AG10803 (cell line): ENCODE measurements around the gene MBNL1.
A peak's percentile ranks its signal among the peaks of the same experiment; 100 is the strongest.

ENCODE experiments used
- DNase-seq: peaks from one replicate; pipeline ENCODE4 v3.0.0; 2010; ENCODE audit warnings: low read depth
- H3K4me3 ChIP-seq: 2 replicates; pipeline ENCODE4 v1.5.1; 2011; ENCODE audit warnings: mild to moderate bottlenecking, low read length, control low read depth
- CTCF ChIP-seq: conservative IDR thresholded peaks from 2 replicates; pipeline ENCODE4 v1.5.1; 2011; ENCODE audit warnings: mild to moderate bottlenecking, low read length, control low read depth, inconsistent platforms

Gene MBNL1

GRCh38 chr3:152454076-152454875, 185.5 kb downstream of the MBNL1 start:
- TF ChIP-seq CTCF, result no peak

GRCh38 chr3:152455989-152456388, 187.3 kb downstream of the MBNL1 start:
- H3K4me3 ChIP-seq, result no peak overlapping the region
- DNase-seq, result no peak
- TF ChIP-seq CTCF, result no peak

More at GRCh38 chr3:152454076-152454875, 185.5 kb downstream of the MBNL1 start:
- DNase-seq, result no peak
- no peak overlapping the region for H3K4me3 ChIP-seq

GRCh38 chr3:152457500-152458375, 189.0 kb downstream of the MBNL1 start:
- no peak for DNase-seq
- H3K4me3 ChIP-seq, result no peak overlapping the region
- no peak for TF ChIP-seq CTCF

GRCh38 chr3:152458376-152459117, 189.8 kb downstream of the MBNL1 start:
- TF ChIP-seq CTCF, result no peak
- DNase-seq, result peak; percentile 35
- H3K4me3 ChIP-seq, result no peak overlapping the region

- H3K4me3 ChIP-seq, result no peak overlapping the region
- no peak for TF ChIP-seq CTCF
- no peak for DNase-seq
Measured at GRCh38 chr3:152459118-152459515, 190.4 kb downstream of the MBNL1 start.

- TF ChIP-seq CTCF, result no peak
- no peak for DNase-seq
- H3K4me3 ChIP-seq, result no peak overlapping the region
Measured at GRCh38 chr3:152459572-152459971, 190.8 kb downstream of the MBNL1 start.
